Suprapubic skin (tissue), 4 donors: ENCODE measurements around the gene SLC25A10. TPM values are rescaled to one million over a fixed set of nuclear protein-coding genes. Genes with fewer than 3 reads are reported as not detected.

Experiments used
- DNase-seq, 2 donors: peaks; one replicate each; pipeline ENCODE4 v3.0.0-alpha.2; 2019; ENCODE audit warnings: low spot score in 2 of 2
- H3K27ac ChIP-seq: fragments of 200-600 bp; sonication (generic); one replicate; pipeline ENCODE4 v1.5.1; 2019
- H3K27me3 ChIP-seq: fragments of 200-600 bp; sonication (generic); one replicate; pipeline ENCODE4 v1.5.1; 2019
- H3K36me3 ChIP-seq: fragments of 200-600 bp; sonication (generic); one replicate; pipeline ENCODE4 v1.5.1; 2019
- H3K4me1 ChIP-seq: fragments of 200-600 bp; sonication (generic); one replicate; pipeline ENCODE4 v1.5.1; 2019
- H3K4me3 ChIP-seq: fragments of 200-600 bp; sonication (generic); one replicate; pipeline ENCODE4 v1.5.1; 2019; ENCODE audit warnings: mild to moderate bottlenecking
- H3K9me3 ChIP-seq: fragments of 200-600 bp; sonication (generic); one replicate; pipeline ENCODE4 v1.5.1; 2019
- CTCF ChIP-seq, 2 donors: fragments of 200-600 bp in 1 of 2; fragments of 450-650 bp in 1 of 2; sonication (generic) in 1 of 2; IDR thresholded peaks; one replicate each; pipeline ENCODE4 v1.5.1; 2016 to 2019; ENCODE audit warnings: antibody characterized with exemption in 2 of 2, mild to moderate bottlenecking in 1 of 2, moderate library complexity in 1 of 2
- EP300 ChIP-seq: sonication (generic); formaldehyde crosslinking; IDR thresholded peaks from one replicate; pipeline ENCODE4 v1.6.1; 2017; ENCODE audit warnings: antibody characterized with exemption
- POLR2A ChIP-seq, 2 donors: fragments of 450-650 bp; IDR thresholded peaks; one replicate each; pipeline ENCODE4 v1.6.1; 2017; ENCODE audit warnings: antibody characterized with exemption in 2 of 2, mild to moderate bottlenecking in 2 of 2, moderate library complexity in 2 of 2
- POLR2AphosphoS5 ChIP-seq, 3 donors: sonication (generic); formaldehyde crosslinking; IDR thresholded peaks; one replicate each; pipeline ENCODE4 v1.6.1; 2017; ENCODE audit warnings: antibody characterized with exemption in 3 of 3
- WGBS: methylation state at CpG from one replicate; pipeline ENCODE4 v1.1.5; 2018; 5-methylcytosine and 5-hydroxymethylcytosine counted together
- total RNA-seq, 4 donors: library from RNA; depleted of rRNA; stranded (reverse); fragments of >200 nt; gene quantifications; one replicate each; pipeline ENCODE4 v1.1.0, GENCODE V29; 2016

SLC25A10 gene
- total RNA-seq, 4 donors from 2014 or later = 14.1 to 32.0 (median 16.9) TPM

GRCh38 chr17:81733507-81734404 is 21.7 kb downstream of the SLC25A10 start:
- 25% methylated on average over 18 of the region's 32 CpGs for WGBS
- peaks cover 59% of the 10 kb centered on the region for H3K4me1 ChIP-seq
- no peaks in the 10 kb centered on the region for H3K36me3 ChIP-seq
- H3K27ac ChIP-seq = no peak overlapping the region
- no peaks in the 10 kb centered on the region for H3K9me3 ChIP-seq
- DNase-seq = peak in 1 of 2 donors; percentile 83
- H3K4me3 ChIP-seq = no peak overlapping the region
- peaks cover 15% of the 10 kb centered on the region for H3K27me3 ChIP-seq
- TF ChIP-seq POLR2AphosphoS5 (IDR thresholded peaks at IDR 0.05) = no peak
- peak; percentile 87 to 95 for TF ChIP-seq CTCF (IDR thresholded peaks at IDR 0.05)

GRCh38 chr17:81734405-81735263 is 22.6 kb downstream of the SLC25A10 start:
- 76% methylated on average over 10 of the region's 35 CpGs for WGBS
- peak overlapping the region; percentile 70 for H3K27ac ChIP-seq
- peaks cover 12% of the 10 kb centered on the region for H3K27me3 ChIP-seq
- no peaks in the 10 kb centered on the region for H3K36me3 ChIP-seq
- no peak overlapping the region for H3K4me3 ChIP-seq
- peaks cover 59% of the 10 kb centered on the region for H3K4me1 ChIP-seq
- peak in 1 of 2 donors; percentile 72 for DNase-seq
- no peaks in the 10 kb centered on the region for H3K9me3 ChIP-seq
- TF ChIP-seq EP300 (no peak), POLR2AphosphoS5 (IDR thresholded peaks at IDR 0.05) (no peak), POLR2A (IDR thresholded peaks at IDR 0.05) (no peak)

GRCh38 chr17:81735264-81736102 is 23.4 kb downstream of the SLC25A10 start:
- Histone ChIP-seq H3K4me3 (peak overlapping the region; percentile 37), H3K27me3 (peaks cover 12% of the 10 kb centered on the region), H3K4me1 (peaks cover 57% of the 10 kb centered on the region), H3K36me3 (no peaks in the 10 kb centered on the region), H3K27ac (peak overlapping the region; percentile 85), H3K9me3 (no peaks in the 10 kb centered on the region)
- TF ChIP-seq POLR2A (IDR thresholded peaks at IDR 0.05) (no peak), CTCF (IDR thresholded peaks at IDR 0.05) (no peak), EP300 (no peak), POLR2AphosphoS5 (IDR thresholded peaks at IDR 0.05) (no peak)
- peak in 1 of 2 donors; percentile 68 for DNase-seq
- WGBS = 15% methylated on average over 11 of the region's 30 CpGs

- no peak for DNase-seq
- peaks cover 32% of the 10 kb centered on the region for H3K4me1 ChIP-seq
- no peaks in the 10 kb centered on the region for H3K36me3 ChIP-seq
- no peaks in the 10 kb centered on the region for H3K9me3 ChIP-seq
- H3K4me3 ChIP-seq = no peak overlapping the region
- peaks cover 10% of the 10 kb centered on the region for H3K27me3 ChIP-seq
- WGBS = 93% methylated on average over 20 of the region's 31 CpGs
- TF ChIP-seq POLR2A (IDR thresholded peaks at IDR 0.05) = no peak
- TF ChIP-seq CTCF (IDR thresholded peaks at IDR 0.05) = no peak
- TF ChIP-seq EP300 = no peak
- TF ChIP-seq POLR2AphosphoS5 (IDR thresholded peaks at IDR 0.05) = no peak
- H3K27ac ChIP-seq = no peak overlapping the region
Observed at GRCh38 chr17:81737947-81738800, 26.1 kb downstream of the SLC25A10 start.
